OCI-LY7 (cell line): ENCODE measurements around the gene RBM6. TPM values are rescaled to one million over a fixed set of nuclear protein-coding genes. Genes with fewer than 3 reads are reported as not detected.

ENCODE experiments used
- BruUV-seq: library from RNA; stranded (reverse); fragments of 400-500 nt; replicated peaks from 2 replicates; lab custom pipeline; 2021; lab: Mats Ljungman, UMichigan
- CTCF ChIA-PET: fragments of 300-600 bp; sonication (Branson Sonifier 250); formaldehyde crosslinking; loops from one replicate; lab custom pipeline; 2022; ENCODE audit warnings: antibody characterized with exemption; ENCODE audit not compliant: unreplicated experiment; lab: Charles Lee
- POLR2A ChIA-PET: fragments of 300-600 bp; sonication (Branson Sonifier 250); formaldehyde crosslinking; loops from one replicate; lab custom pipeline; 2022; ENCODE audit warnings: antibody characterized with exemption; lab: Charles Lee
- DNase-seq: peaks from one replicate; pipeline ENCODE4 v3.0.0-alpha.2; 2015; ENCODE audit warnings: low spot score
- H2AFZ ChIP-seq: fragments of 200-600 bp; sonication (generic), shearing (Covaris generic); 2 replicates; pipeline ENCODE4 v1.6.1; 2014; ENCODE audit warnings: mild to moderate bottlenecking, antibody characterized with exemption, low read length, moderate library complexity
- H3K27ac ChIP-seq: fragments of 200-600 bp; sonication (generic); 2 replicates; pipeline ENCODE4 v1.5.1; 2014; ENCODE audit warnings: mixed run types, low read depth, mild to moderate bottlenecking, moderate library complexity, low read length, inconsistent platforms; ENCODE audit not compliant: poor library complexity, severe bottlenecking
- H3K36me3 ChIP-seq: fragments of 200-600 bp; sonication (generic); 2 replicates; pipeline ENCODE4 v1.6.1; 2014; ENCODE audit warnings: mild to moderate bottlenecking, antibody characterized with exemption, low read length, moderate library complexity, mixed read lengths; ENCODE audit not compliant: insufficient read depth
- H3K4me1 ChIP-seq: fragments of 200-600 bp; sonication (generic); 2 replicates; pipeline ENCODE4 v1.5.1; 2014; ENCODE audit warnings: mild to moderate bottlenecking, low read length; ENCODE audit not compliant: insufficient read depth, poor library complexity, severe bottlenecking
- H3K4me2 ChIP-seq: fragments of 200-600 bp; sonication (generic); 2 replicates; pipeline ENCODE4 v1.6.1; 2014; ENCODE audit warnings: mild to moderate bottlenecking, low read length
- H3K4me3 ChIP-seq: fragments of 200-600 bp; sonication (generic); 2 replicates; pipeline ENCODE4 v1.5.1; 2014; ENCODE audit warnings: mild to moderate bottlenecking, low read depth, low read length; ENCODE audit not compliant: poor library complexity, severe bottlenecking
- H3K79me2 ChIP-seq: fragments of 200-600 bp; sonication (generic); 2 replicates; pipeline ENCODE4 v1.6.1; 2016; ENCODE audit warnings: low read depth, mild to moderate bottlenecking, low read length, moderate library complexity, mixed read lengths; ENCODE audit not compliant: insufficient read depth
- H3K9me2 ChIP-seq: fragments of 200-600 bp; sonication (generic); 2 replicates; pipeline ENCODE4 v1.6.1; 2016; ENCODE audit warnings: mild to moderate bottlenecking, low read length, mixed read lengths; ENCODE audit not compliant: insufficient read depth
- H3K9me3 ChIP-seq: fragments of 200-600 bp; sonication (generic); 2 replicates; pipeline ENCODE4 v1.6.1; 2014; ENCODE audit warnings: mild to moderate bottlenecking, mixed run types, low read length, mixed read lengths
- H4K20me1 ChIP-seq: fragments of 200-600 bp; sonication (generic); 2 replicates; pipeline ENCODE4 v1.6.1; 2014; ENCODE audit warnings: mild to moderate bottlenecking, antibody characterized with exemption, low read length, moderate library complexity, mixed read lengths; ENCODE audit not compliant: insufficient read depth
- CTCF ChIP-seq: fragments of 200-600 bp; sonication (generic); conservative IDR thresholded peaks from 2 replicates; pipeline ENCODE4 v1.5.1; 2014; ENCODE audit warnings: mild to moderate bottlenecking, antibody characterized with exemption, low read length, moderate library complexity, mixed read lengths
- EZH2phosphoT487 ChIP-seq: fragments of 200-600 bp; sonication (generic); IDR thresholded peaks from 2 replicates; pipeline ENCODE4 v1.6.1; 2018; ENCODE audit warnings: low read depth, borderline replicate concordance, mild to moderate bottlenecking, mixed run types, antibody characterized with exemption, low read length, moderate library complexity, mixed read lengths
- intact Hi-C: fragments of 100-400 bp; cut with micrococcal nuclease; formaldehyde crosslinking; loops from one replicate; pipeline ENCODE4 v1.10.0; 2022; ENCODE audit not compliant: unreplicated experiment
- total RNA-seq, 2 experiments: library from RNA; depleted of rRNA in 1 of 2; stranded (reverse); fragments of >200 nt in 1 of 2; shearing (Covaris generic) in 1 of 2; gene quantifications; 2 replicates each; pipeline ENCODE4 v1.2.3, GENCODE V29; 2014 to 2022

Gene RBM6
- total RNA-seq, 2 experiments from 2014 or later, result 83.7 to 185 TPM

GRCh38 chr3:49996016-49996415 lies 56.1 kb downstream of the RBM6 start:
- BruUV-seq, result no TSS peak
- H3K27ac ChIP-seq, result no peak overlapping the region
- H3K9me2 ChIP-seq, result no peaks in the 10 kb centered on the region
- H3K36me3 ChIP-seq, result peaks cover 90% of the 10 kb centered on the region
- H3K9me3 ChIP-seq, result no peaks in the 10 kb centered on the region
- peaks cover 47% of the 10 kb centered on the region; the same call in 1 of the 2 replicates for H3K79me2 ChIP-seq
- ChIA-PET POLR2A (interaction anchor here (0.8 kb wide), 1 partner anchor 13 kb away, joined by 4 read pairs; no protein-coding TSS in a partner anchor), CTCF (no interaction called here)
- TF ChIP-seq EZH2phosphoT487, result no peak
- TF ChIP-seq CTCF, result no peak
- DNase-seq, result no peak
- H3K4me2 ChIP-seq, result no peak overlapping the region
- no peak overlapping the region for H3K4me3 ChIP-seq
- H3K4me1 ChIP-seq, result no peaks in the 10 kb centered on the region
- intact Hi-C loops, result no loop called here
- no peak overlapping the region for H2AFZ ChIP-seq
- H4K20me1 ChIP-seq, result no peaks in the 10 kb centered on the region

GRCh38 chr3:49997862-49998261 lies 57.9 kb downstream of the RBM6 start:
- no TSS peak for BruUV-seq
- H3K79me2 ChIP-seq, result peaks cover 45% of the 10 kb centered on the region; the same call in 1 of the 2 replicates
- no peak for DNase-seq
- H3K36me3 ChIP-seq, result peaks cover 94% of the 10 kb centered on the region
- H3K4me3 ChIP-seq, result no peak overlapping the region
- no peaks in the 10 kb centered on the region for H3K4me1 ChIP-seq
- H3K9me2 ChIP-seq, result no peaks in the 10 kb centered on the region
- ChIA-PET CTCF (no interaction called here), POLR2A (no interaction called here)
- TF ChIP-seq CTCF, result no peak
- TF ChIP-seq EZH2phosphoT487, result no peak
- H4K20me1 ChIP-seq, result no peaks in the 10 kb centered on the region
- intact Hi-C loops, result no loop called here
- H2AFZ ChIP-seq, result no peak overlapping the region
- H3K9me3 ChIP-seq, result peaks cover 4% of the 10 kb centered on the region; the same call in 1 of the 2 replicates
- H3K27ac ChIP-seq, result no peak overlapping the region
- no peak overlapping the region for H3K4me2 ChIP-seq

GRCh38 chr3:49998326-49998725 lies 58.4 kb downstream of the RBM6 start:
- intact Hi-C loops, result no loop called here
- Histone ChIP-seq H3K4me3 (no peak overlapping the region), H4K20me1 (no peaks in the 10 kb centered on the region), H3K36me3 (peaks cover 90% of the 10 kb centered on the region), H2AFZ (no peak overlapping the region), H3K9me3 (peaks cover 4% of the 10 kb centered on the region; the same call in 1 of the 2 replicates), H3K9me2 (no peaks in the 10 kb centered on the region), H3K79me2 (peaks cover 42% of the 10 kb centered on the region; the same call in 1 of the 2 replicates), H3K27ac (no peak overlapping the region), H3K4me1 (no peaks in the 10 kb centered on the region), H3K4me2 (no peak overlapping the region)
- ChIA-PET CTCF (no interaction called here), POLR2A (no interaction called here)
- no TSS peak for BruUV-seq
- DNase-seq, result no peak
- no peak for TF ChIP-seq CTCF
- TF ChIP-seq EZH2phosphoT487, result no peak
